HFF-Myc (cell line): Measurements from ENCODE around the gene SFTPB.

Experiments
- DNase-seq: peaks from one replicate; pipeline ENCODE4 v3.0.0-alpha.2; 2011; ENCODE audit warnings: low read depth; ENCODE audit errors: extremely low read depth
- H3K4me3 ChIP-seq: replicated peaks from 2 replicates; pipeline ENCODE4 v1.5.1; 2011; ENCODE audit warnings: low read depth, mild to moderate bottlenecking, control low read depth, low read length
- TF ChIP-seq, protein P1 (sequence below): IDR thresholded peaks from 2 replicates; pipeline ENCODE4 v1.5.1; 2012; ENCODE audit warnings: mild to moderate bottlenecking, low read depth, low read length, control low read depth; ENCODE audit errors: missing control alignments

Gene SFTPB

DNA sequence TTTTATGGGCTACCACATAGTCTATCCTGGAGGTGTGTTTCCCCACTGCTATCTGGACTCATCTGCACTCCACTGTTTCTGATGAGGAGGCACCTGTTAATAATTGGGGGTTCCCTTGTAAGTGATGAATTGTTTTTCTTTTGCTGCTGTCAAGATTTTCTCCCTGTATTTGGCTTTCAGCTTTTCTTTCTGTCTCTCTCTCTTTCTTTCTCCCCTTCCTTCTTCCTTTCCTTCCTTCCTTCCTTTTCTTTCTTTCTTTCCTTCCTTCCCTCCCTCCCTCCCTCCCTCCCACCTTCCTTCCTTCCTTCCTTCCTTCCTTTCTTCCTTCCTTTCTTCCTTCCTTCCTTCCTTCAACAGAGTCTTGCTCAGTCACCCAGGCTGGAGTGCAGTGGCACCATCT lies 35.3 kb upstream of the SFTPB start:
- TF ChIP-seq, protein P1, sequence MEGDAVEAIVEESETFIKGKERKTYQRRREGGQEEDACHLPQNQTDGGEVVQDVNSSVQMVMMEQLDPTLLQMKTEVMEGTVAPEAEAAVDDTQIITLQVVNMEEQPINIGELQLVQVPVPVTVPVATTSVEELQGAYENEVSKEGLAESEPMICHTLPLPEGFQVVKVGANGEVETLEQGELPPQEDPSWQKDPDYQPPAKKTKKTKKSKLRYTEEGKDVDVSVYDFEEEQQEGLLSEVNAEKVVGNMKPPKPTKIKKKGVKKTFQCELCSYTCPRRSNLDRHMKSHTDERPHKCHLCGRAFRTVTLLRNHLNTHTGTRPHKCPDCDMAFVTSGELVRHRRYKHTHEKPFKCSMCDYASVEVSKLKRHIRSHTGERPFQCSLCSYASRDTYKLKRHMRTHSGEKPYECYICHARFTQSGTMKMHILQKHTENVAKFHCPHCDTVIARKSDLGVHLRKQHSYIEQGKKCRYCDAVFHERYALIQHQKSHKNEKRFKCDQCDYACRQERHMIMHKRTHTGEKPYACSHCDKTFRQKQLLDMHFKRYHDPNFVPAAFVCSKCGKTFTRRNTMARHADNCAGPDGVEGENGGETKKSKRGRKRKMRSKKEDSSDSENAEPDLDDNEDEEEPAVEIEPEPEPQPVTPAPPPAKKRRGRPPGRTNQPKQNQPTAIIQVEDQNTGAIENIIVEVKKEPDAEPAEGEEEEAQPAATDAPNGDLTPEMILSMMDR: no peak
- H3K4me3 ChIP-seq: no peak overlapping the region
- no peak for DNase-seq

DNA sequence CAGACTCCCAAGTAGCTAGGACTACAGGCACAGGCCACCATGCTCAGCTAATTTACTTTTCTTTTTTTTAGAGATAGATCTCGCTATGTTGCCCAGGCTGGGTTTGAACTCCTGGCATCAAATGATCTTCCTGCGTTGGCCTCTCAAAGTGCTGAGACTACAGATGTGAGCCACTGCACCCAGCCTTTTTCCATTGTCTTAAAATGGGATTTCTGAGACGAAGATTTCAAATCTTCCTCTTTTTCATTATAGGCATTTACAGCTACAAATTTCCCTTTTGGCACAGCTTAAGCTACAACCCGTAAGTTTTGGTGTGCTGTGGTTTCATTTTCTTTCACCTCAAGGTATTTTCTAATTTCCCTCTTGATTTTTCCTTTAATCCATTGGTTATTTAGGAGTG lies 34.8 kb upstream of the SFTPB start:
- TF ChIP-seq, protein P1: no peak
- H3K4me3 ChIP-seq: no peak overlapping the region
- DNase-seq: no peak

DNA sequence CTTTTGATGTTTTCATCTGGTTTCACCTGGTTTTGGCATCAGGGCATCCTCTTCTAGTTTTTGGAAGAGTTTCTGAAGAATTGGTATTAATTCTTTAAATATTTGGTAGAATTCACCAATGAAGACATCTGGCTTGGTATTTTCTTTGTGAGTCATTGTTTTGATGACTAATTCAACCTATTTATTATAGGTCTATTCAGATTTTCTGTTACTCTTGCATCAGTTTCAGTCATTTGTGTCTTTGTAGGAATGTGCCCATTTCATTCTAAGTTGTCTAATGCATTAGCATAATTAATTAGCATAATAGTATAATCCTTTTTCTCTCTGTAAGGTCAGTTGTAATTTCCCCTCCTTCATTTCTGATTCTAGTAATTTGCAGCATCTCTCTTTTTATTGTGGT lies 34.2 kb upstream of the SFTPB start:
- no peak for DNase-seq
- H3K4me3 ChIP-seq: no peak overlapping the region

DNA sequence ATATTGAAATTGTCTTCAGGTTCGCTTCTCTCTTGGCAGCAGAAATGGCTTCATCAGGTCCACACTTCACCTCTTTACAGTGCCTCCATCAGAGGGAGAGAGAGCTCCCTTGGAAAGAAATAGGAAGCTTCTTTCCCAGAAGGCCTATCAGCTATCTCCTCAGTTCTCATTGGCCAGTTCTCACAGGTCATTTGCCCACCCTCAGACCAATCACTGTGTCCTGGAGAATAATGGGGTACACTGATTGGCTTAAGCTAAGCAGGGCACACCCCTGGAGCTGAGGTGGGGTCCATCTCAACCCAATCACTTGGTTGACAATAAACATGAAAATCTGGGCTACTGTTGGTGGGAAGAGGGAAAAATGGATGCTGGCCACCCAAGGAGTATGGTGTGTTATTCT lies 31.3 kb upstream of the SFTPB start:
- DNase-seq: no peak
- no peak overlapping the region for H3K4me3 ChIP-seq
- TF ChIP-seq, protein P1: no peak

More for the DNA sequence above, 34.2 kb upstream of the SFTPB start:
- TF ChIP-seq, protein P1: no peak

DNA sequence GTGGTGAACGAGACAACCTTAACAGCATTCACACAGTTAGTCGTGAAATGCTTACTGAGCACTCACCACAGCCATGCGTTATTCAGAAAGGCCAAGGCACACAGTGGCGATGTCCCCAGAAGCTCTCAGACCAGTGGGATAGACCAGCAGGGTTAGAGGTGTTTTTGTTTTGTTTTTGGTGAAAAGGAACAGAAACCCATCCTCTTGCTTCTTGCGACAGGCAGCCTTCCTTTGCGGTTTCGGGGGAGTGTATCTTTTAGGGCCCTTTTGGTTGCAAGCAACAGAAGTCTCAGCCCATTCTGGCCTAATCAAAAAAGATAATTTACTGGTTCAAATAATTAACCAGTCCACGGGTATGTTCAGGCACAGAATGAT lies 30.9 kb upstream of the SFTPB start:
- TF ChIP-seq, protein P1: no peak
- no peak overlapping the region for H3K4me3 ChIP-seq
- DNase-seq: no peak

DNA sequence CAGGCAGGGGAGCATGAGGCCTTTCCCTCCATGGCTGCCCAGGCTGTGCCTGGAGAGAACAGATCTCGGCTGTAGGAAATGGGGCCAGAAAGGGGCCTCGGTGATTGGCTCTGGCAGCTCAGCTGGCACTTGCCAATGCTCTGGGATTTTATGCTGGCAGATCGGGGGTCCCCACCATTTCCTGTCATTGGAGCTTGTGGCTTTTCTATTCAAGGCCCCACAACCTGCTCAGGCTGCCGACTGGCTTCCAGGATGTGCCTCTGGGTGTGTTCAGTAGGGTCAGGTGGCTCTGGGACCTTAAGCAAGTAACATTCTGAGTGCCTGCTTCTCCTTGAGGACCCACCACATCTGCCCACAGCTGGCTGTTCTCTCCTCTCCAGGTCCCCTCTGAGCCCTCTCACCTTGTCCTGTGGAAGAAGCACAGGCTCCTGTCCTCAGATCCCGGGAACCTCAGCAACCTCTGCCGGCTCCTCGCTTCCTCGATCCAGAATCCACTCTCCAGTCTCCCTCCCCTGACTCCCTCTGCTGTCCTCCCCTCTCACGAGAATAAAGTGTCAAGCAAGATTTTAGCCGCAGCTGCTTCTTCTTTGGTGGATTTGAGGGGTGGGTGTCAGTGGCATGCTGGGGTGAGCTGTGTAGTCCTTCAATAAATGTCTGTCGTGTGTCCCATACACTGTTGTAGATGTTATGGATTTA lies 30.3 kb upstream of the SFTPB start:
- TF ChIP-seq, protein P1: no peak
- DNase-seq: no peak
- no peak overlapping the region for H3K4me3 ChIP-seq

DNA sequence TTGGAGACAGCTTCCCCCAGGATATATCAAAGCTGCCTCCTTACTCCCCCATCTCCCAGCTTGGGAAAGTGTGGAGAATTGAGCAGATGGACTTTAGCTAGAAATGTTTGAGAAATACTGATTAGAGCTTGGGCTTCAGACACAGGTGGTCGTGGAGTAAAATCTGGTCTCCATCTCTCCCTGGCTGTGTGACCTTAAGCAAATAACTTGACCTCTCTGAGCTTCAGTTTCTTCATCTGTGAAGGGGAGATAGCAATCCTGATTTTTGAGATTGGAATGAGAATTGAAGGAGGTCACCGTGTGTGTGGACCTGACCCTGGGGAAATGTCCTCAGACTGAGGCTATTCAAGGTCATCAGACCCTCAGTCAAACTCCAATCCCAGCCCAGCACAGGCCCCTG lies 29.7 kb upstream of the SFTPB start:
- no peak for DNase-seq
- H3K4me3 ChIP-seq: no peak overlapping the region
- TF ChIP-seq, protein P1: no peak
